ENCODE data around the gene TNIP2. TPM values are rescaled to one million over a fixed set of nuclear protein-coding genes. Genes with fewer than 3 reads are reported as not detected.
A peak's percentile ranks its signal among the peaks of the same experiment; 100 is the strongest.
"Not testable (repeated sequence)": the region's sequence is repeated elsewhere in the genome, so short reads cannot be mapped to it uniquely, and the experiment has no call there.

Gene TNIP2
- total and polyA plus RNA-seq, 3 donors from 2014 or later: 35.1 to 108 (median 99.7) TPM

GRCh38 chr4:2742081-2742822 lies 13.9 kb downstream of the TNIP2 start:
- Histone ChIP-seq H3K36me3 (ENCODE audit: low read depth, missing control alignments) (no peaks in the 10 kb centered on the region), H3K27me3 (no peaks in the 10 kb centered on the region), H3K9me3 (no peaks in the 10 kb centered on the region), H3K4me1 (no peaks in the 10 kb centered on the region), H3K4me3 (no peak overlapping the region), H3K27ac (no peak overlapping the region)
- WGBS, 2 donors: 90 to 92% methylated on average over 15 to 27 of the region's 27 CpGs
- DNase-seq: no peak
- intact Hi-C loops (cut with DNase I; ENCODE audit: low total_unique reads): no loop called here
- TF ChIP-seq, protein P1, sequence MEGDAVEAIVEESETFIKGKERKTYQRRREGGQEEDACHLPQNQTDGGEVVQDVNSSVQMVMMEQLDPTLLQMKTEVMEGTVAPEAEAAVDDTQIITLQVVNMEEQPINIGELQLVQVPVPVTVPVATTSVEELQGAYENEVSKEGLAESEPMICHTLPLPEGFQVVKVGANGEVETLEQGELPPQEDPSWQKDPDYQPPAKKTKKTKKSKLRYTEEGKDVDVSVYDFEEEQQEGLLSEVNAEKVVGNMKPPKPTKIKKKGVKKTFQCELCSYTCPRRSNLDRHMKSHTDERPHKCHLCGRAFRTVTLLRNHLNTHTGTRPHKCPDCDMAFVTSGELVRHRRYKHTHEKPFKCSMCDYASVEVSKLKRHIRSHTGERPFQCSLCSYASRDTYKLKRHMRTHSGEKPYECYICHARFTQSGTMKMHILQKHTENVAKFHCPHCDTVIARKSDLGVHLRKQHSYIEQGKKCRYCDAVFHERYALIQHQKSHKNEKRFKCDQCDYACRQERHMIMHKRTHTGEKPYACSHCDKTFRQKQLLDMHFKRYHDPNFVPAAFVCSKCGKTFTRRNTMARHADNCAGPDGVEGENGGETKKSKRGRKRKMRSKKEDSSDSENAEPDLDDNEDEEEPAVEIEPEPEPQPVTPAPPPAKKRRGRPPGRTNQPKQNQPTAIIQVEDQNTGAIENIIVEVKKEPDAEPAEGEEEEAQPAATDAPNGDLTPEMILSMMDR (IDR thresholded peaks at IDR 0.05): no peak
- TF ChIP-seq POLR2A (IDR thresholded peaks at IDR 0.05): no peak

DNA sequence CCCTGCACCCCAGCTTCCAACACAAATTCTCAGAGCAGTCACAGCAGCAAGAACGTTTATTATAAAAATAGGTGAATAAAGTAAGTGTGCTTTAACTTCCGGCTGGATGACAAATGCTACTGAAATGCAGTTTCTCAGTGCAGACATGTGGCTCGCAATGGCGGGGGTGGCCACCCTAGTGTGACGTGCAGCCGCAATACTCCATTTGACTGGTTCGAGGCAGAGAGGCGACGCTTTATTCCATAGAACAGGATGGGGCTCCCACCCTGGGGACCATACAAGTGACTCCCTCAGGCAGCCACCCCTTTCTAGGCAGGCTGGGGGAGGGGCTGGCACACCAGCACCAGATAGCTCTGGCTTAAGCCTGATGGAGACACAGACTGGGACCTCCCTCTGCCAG lies 14.5 kb downstream of the TNIP2 start:
- no peak for DNase-seq
- H3K4me1 ChIP-seq: no peaks in the 10 kb centered on the region
- intact Hi-C loops (cut with DNase I; ENCODE audit: low total_unique reads): no loop called here
- no peaks in the 10 kb centered on the region for H3K27me3 ChIP-seq
- no peak overlapping the region for H3K4me3 ChIP-seq
- no peaks in the 10 kb centered on the region for H3K9me3 ChIP-seq
- WGBS, 2 donors: 74 to 88% methylated on average over 9 of the region's 9 CpGs
- no peaks in the 10 kb centered on the region for H3K36me3 ChIP-seq (ENCODE audit: low read depth, missing control alignments)
- no peak for TF ChIP-seq POLR2A (IDR thresholded peaks at IDR 0.05)
- TF ChIP-seq, protein P1 (IDR thresholded peaks at IDR 0.05): no peak
- H3K27ac ChIP-seq: no peak overlapping the region

GRCh38 chr4:2738296-2738695 lies 17.8 kb downstream of the TNIP2 start:
- 97 to 100% methylated on average over 2 of the region's 2 CpGs for WGBS, 2 donors
- H3K4me3 ChIP-seq; intact Hi-C loops (cut with DNase I; ENCODE audit: low total_unique reads); H3K27ac ChIP-seq; H3K9me3 ChIP-seq; DNase-seq; H3K27me3 ChIP-seq; H3K36me3 ChIP-seq (ENCODE audit: low read depth, missing control alignments): not testable (repeated sequence)
- peaks cover 16% of the 10 kb centered on the region for H3K4me1 ChIP-seq

- DNase-seq: no peak
- no peak overlapping the region for H3K27ac ChIP-seq
- no peaks in the 10 kb centered on the region for H3K27me3 ChIP-seq
- no peak for TF ChIP-seq POLR2A (IDR thresholded peaks at IDR 0.05)
- TF ChIP-seq, protein P1 (IDR thresholded peaks at IDR 0.05): no peak
- no peaks in the 10 kb centered on the region for H3K9me3 ChIP-seq
- no peaks in the 10 kb centered on the region for H3K36me3 ChIP-seq (ENCODE audit: low read depth, missing control alignments)
- intact Hi-C loops (cut with DNase I; ENCODE audit: low total_unique reads): no loop called here
- H3K4me1 ChIP-seq: peaks cover 19% of the 10 kb centered on the region
- no peak overlapping the region for H3K4me3 ChIP-seq
Measured at GRCh38 chr4:2735869-2736268, 20.3 kb downstream of the TNIP2 start.

DNA sequence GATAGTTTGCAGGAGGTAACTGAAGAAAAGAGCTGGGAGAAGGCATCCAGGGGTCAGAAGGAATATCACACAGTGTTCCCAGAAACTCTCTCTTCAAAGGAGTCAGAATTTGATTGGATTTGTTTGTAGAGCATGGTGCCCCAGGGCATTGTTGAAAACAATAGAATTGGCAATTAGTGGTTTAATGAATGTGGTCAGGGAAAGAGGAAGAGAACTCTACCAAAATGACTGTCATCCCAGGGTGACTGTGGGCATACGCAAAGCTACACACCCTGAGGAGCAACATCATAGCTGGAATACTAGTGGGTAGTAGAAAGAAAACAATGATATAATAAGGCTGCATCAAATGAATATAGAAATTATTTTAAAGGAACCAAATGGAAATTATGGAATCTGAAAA lies 21.5 kb downstream of the TNIP2 start:
- TF ChIP-seq POLR2A (IDR thresholded peaks at IDR 0.05): no peak
- H3K27ac ChIP-seq: peak overlapping the region in 1 of 2 donors; percentile 3
- no peaks in the 10 kb centered on the region for H3K9me3 ChIP-seq
- no peaks in the 10 kb centered on the region for H3K36me3 ChIP-seq (ENCODE audit: low read depth, missing control alignments)
- intact Hi-C loops (cut with DNase I; ENCODE audit: low total_unique reads): no loop called here
- H3K4me3 ChIP-seq: no peak overlapping the region
- H3K27me3 ChIP-seq: no peaks in the 10 kb centered on the region
- WGBS, 2 donors: 59 to 91% methylated on average over 1 of the region's 1 CpG
- DNase-seq: no peak
- H3K4me1 ChIP-seq: peaks cover 19% of the 10 kb centered on the region
